Immature natural killer cell (primary cell): ENCODE results near the gene ASPSCR1. TPM values are rescaled to one million over a fixed set of nuclear protein-coding genes. Genes with fewer than 3 reads are reported as not detected.

ENCODE experiments used
- DNase-seq, 3 donors: peaks; one replicate each; pipeline ENCODE4 v3.0.0; 2022; ENCODE audit warnings: mixed read lengths in 1 of 3
- H3K27ac Mint-ChIP-seq, 6 donors: one replicate each; pipeline ENCODE4 v1.8.0; 2020; ENCODE audit warnings: mixed read lengths in 6 of 6, mild to moderate bottlenecking in 5 of 6, inconsistent platforms in 4 of 6, moderate library complexity in 3 of 6
- H3K27me3 Mint-ChIP-seq, 3 donors: one replicate each; pipeline ENCODE4 v1.8.0; 2020 to 2021; ENCODE audit warnings: low read depth in 3 of 3, mild to moderate bottlenecking in 3 of 3, mixed read lengths in 3 of 3, moderate library complexity in 3 of 3, inconsistent platforms in 1 of 3
- H3K36me3 Mint-ChIP-seq, 3 donors: one replicate each; pipeline ENCODE4 v1.8.0; 2020; ENCODE audit warnings: mixed read lengths in 3 of 3, inconsistent platforms in 2 of 3, mild to moderate bottlenecking in 2 of 3
- H3K4me1 Mint-ChIP-seq, 2 donors: one replicate each; pipeline ENCODE4 v1.8.0; 2020; ENCODE audit warnings: inconsistent platforms in 2 of 2, mild to moderate bottlenecking in 2 of 2, mixed read lengths in 2 of 2, moderate library complexity in 1 of 2
- H3K4me3 Mint-ChIP-seq, 5 donors: one replicate each; pipeline ENCODE4 v1.8.0; 2020; ENCODE audit warnings: mild to moderate bottlenecking in 5 of 5, mixed read lengths in 5 of 5, inconsistent platforms in 3 of 5, moderate library complexity in 3 of 5
- H3K9me3 Mint-ChIP-seq, 6 donors: one replicate each; pipeline ENCODE4 v1.8.0; 2020; ENCODE audit warnings: mild to moderate bottlenecking in 6 of 6, mixed read lengths in 6 of 6, inconsistent platforms in 4 of 6, moderate library complexity in 3 of 6
- polyA plus RNA-seq, 3 donors: library from polyadenylated mRNA; unstranded; fragments of 300-500 nt; fragmentation: Illumina TruSeq; gene quantifications; one replicate each; pipeline ENCODE4 v1.2.3, GENCODE V29; 2021

Gene ASPSCR1
- polyA plus RNA-seq, 3 donors from 2014 or later: 21.1 to 32.9 (median 31.3) TPM

GRCh38 chr17:82010575-82011525 is 33.4 kb downstream of the ASPSCR1 start:
- no peaks in the 10 kb centered on the region for H3K9me3 Mint-ChIP-seq
- H3K27ac Mint-ChIP-seq: no peak overlapping the region
- H3K4me3 Mint-ChIP-seq: no peak overlapping the region
- no peaks in the 10 kb centered on the region for H3K36me3 Mint-ChIP-seq
- H3K4me1 Mint-ChIP-seq: no peaks in the 10 kb centered on the region
- no peak for DNase-seq
- H3K27me3 Mint-ChIP-seq: peaks cover 0 to 5% (median 0%) of the 10 kb centered on the region in 3 donors

DNA sequence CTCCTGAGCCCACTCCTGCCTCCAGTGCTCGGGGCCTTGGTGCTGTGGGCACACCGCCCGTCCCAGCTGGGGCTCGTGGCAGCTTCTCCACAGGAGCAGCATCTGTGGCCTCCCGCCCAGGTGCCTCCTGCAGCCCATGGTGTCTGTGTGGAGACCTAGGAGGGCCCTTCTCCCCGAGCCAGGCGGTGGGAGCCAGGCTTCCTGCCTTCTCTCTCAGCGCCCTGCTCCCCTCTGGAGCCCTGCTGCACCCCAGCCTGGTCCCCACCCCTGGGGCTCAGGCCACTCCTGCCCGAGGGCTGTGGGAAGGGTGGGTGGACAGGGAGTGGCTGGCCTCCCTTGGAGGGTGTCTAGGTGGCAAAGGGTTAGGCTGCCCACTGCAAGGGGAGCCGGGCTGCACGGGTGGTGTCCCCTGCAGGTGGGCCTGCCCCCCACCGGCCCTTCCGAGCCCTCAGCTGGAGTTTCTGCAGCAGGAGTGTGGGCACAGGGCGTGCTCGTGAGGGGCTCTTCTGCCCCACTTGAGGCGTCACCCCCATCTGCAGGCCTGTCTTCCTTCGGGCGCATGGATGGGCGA is 34.3 kb downstream of the ASPSCR1 start:
- Mint-ChIP-seq H3K27ac (no peak overlapping the region), H3K4me1 (no peaks in the 10 kb centered on the region), H3K4me3 (no peak overlapping the region), H3K36me3 (no peaks in the 10 kb centered on the region), H3K9me3 (no peaks in the 10 kb centered on the region), H3K27me3 (peaks cover 0 to 2% (median 0%) of the 10 kb centered on the region in 3 donors)
- no peak for DNase-seq

GRCh38 chr17:82012261-82012639 is 34.8 kb downstream of the ASPSCR1 start:
- H3K4me1 Mint-ChIP-seq: no peaks in the 10 kb centered on the region
- no peak overlapping the region for H3K27ac Mint-ChIP-seq
- peaks cover 0 to 2% (median under 1%) of the 10 kb centered on the region in 3 donors for H3K27me3 Mint-ChIP-seq
- H3K9me3 Mint-ChIP-seq: no peaks in the 10 kb centered on the region
- H3K4me3 Mint-ChIP-seq: no peak overlapping the region
- no peaks in the 10 kb centered on the region for H3K36me3 Mint-ChIP-seq
- DNase-seq: no peak

DNA sequence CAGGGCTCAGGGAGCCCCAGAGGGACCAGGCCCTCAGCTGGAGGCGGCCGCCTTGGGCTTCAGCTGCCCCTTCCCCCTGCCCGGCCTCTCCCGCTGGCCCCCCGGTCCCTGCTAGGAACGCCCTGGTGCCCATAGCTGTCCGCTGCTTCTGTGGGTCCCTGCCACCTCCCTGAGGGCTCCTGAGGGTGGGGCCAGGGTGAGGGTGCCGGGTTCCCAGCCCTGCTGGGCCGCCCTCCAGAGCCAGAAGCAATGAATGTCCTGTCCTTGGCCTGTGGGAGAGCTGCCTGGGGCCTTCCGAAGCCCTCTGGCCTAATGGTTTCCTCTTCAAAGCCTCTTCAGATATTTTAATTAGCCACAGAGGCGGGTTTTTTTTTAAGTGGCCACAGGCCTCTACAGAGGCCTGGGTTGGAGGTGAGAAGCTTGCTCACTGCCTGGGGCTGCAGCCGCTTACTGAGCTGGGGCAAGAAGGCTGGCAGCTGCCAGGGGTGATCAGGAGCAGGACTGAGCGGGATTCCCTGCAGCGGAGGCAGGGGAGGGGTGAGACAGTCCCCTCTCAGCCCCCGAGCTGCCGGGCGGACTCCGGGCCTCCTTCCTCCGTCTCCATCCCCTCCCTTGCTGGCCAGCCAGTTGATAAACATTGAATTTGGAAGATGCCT is 35.3 kb downstream of the ASPSCR1 start:
- no peaks in the 10 kb centered on the region for H3K9me3 Mint-ChIP-seq
- no peaks in the 10 kb centered on the region for H3K4me1 Mint-ChIP-seq
- DNase-seq: no peak
- no peak overlapping the region for H3K27ac Mint-ChIP-seq
- no peaks in the 10 kb centered on the region for H3K36me3 Mint-ChIP-seq
- peaks cover 0 to 2% (median 2%) of the 10 kb centered on the region in 3 donors for H3K27me3 Mint-ChIP-seq
- H3K4me3 Mint-ChIP-seq: no peak overlapping the region

- peaks cover 0 to 2% (median 2%) of the 10 kb centered on the region in 3 donors for H3K27me3 Mint-ChIP-seq
- H3K4me1 Mint-ChIP-seq: no peaks in the 10 kb centered on the region
- H3K9me3 Mint-ChIP-seq: no peaks in the 10 kb centered on the region
- H3K36me3 Mint-ChIP-seq: no peaks in the 10 kb centered on the region
- H3K4me3 Mint-ChIP-seq: no peak overlapping the region
- no peak for DNase-seq
- no peak overlapping the region for H3K27ac Mint-ChIP-seq
Measured at GRCh38 chr17:82013341-82013740, 35.9 kb downstream of the ASPSCR1 start.

DNA sequence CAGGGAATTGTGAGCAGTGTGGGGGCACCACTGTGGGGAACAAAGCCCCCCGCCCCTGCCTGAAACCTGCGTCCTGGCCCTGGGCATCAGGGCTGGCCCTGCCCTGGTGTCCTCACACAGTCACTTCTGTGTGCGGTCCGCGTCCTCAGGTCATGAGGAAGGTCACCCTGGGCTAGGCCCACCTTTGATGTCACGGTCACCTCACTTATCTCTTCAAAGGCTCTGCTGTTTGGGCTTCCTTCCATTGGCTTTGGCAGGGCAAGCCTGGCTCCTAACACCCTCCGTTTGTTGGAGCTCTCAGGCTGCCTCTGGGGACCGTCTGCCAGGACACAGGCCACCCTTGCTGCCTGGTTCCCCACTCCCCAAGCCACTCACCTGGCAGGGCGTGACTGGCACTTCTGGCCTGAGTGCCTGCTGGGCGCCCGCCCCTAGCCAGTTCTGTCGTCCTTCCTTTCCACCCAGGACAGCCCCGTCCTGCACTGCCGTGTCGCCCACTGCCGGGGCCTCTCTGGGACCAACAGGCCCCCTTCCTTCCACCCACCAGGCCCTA is 36.4 kb downstream of the ASPSCR1 start:
- Mint-ChIP-seq H3K27ac (no peak overlapping the region), H3K4me1 (no peaks in the 10 kb centered on the region), H3K36me3 (no peaks in the 10 kb centered on the region), H3K9me3 (no peaks in the 10 kb centered on the region), H3K27me3 (peaks cover 0 to 2% (median 2%) of the 10 kb centered on the region in 3 donors), H3K4me3 (no peak overlapping the region)
- DNase-seq: no peak

DNA sequence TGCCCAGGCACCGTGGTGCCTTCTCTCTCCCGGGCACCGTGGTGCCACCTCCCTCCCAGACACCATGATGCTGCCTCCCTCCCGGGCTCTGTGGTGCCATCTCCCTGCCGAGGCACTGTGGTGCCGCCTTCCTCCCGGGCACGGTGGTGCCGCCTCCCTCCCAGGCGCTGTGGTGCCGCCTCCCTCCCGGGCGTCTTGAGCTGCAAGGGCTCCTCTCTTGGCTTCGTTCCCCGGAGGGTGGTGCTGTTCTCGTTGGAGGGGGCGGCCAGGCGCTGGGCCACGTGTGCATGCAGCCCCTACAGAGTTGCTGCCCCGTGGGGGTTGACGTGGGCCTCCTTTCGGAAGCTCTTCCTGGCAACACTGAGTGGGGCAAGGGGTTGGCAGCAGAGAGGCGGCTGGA is 37.0 kb downstream of the ASPSCR1 start:
- H3K9me3 Mint-ChIP-seq: no peaks in the 10 kb centered on the region
- H3K36me3 Mint-ChIP-seq: no peaks in the 10 kb centered on the region
- no peak overlapping the region for H3K27ac Mint-ChIP-seq
- H3K4me1 Mint-ChIP-seq: no peaks in the 10 kb centered on the region
- no peak for DNase-seq
- H3K27me3 Mint-ChIP-seq: peaks cover 0 to 2% (median 2%) of the 10 kb centered on the region in 3 donors
- no peak overlapping the region for H3K4me3 Mint-ChIP-seq

DNA sequence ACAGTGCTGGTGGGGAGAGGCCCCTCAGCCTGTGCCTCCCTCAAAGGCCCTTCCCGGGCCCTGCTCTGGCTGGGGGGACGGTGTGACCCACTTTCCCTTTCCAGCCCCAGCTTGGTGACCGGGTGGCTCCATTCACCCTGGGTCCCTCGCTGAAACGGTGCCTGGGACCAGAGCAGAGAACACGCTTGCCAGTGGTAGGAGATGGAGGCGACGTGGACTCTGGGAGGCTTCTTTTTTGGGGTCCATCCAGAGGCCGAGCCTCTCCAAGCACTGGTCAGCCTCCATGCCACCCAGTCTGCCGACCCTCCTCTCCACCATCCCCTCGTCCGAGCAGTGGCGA is 37.5 kb downstream of the ASPSCR1 start:
- Mint-ChIP-seq H3K9me3 (no peaks in the 10 kb centered on the region), H3K27ac (no peak overlapping the region), H3K36me3 (no peaks in the 10 kb centered on the region), H3K27me3 (peaks cover 0 to 2% (median 2%) of the 10 kb centered on the region in 3 donors), H3K4me3 (no peak overlapping the region), H3K4me1 (no peaks in the 10 kb centered on the region)
- DNase-seq: no peak

DNA sequence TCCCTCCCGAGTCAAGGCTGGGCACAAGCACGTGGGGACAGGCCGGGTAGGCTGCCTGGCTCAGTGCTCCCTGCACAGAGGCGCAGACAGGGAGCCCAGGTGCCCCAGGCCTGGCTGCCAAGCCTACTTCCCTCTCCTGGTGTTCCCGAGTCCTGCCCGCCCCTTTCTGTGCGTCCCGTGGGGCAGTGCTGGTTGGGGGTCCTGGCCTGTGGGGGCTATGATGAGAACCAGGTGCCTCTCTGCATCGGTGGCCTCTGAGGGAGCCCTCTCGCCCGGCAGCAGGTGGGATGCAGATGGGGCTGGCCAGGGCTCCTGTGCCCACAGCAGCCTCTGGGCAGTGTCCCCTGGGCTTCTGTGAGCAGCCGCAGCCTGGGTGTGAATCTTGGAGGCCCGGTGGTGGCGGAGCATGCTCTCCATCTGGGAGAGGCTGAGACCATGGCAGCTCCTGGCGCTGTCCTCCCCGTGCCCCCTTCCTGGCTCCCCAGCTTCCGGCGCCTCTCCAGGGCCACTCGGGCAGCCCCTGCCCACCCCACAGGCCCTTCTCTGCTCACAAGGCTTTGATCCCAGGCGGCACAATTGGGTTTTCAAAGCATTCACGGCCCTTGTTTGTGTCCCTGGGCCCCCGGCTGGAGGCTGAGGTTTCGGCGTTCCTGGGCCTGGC is 38.0 kb downstream of the ASPSCR1 start:
- no peaks in the 10 kb centered on the region for H3K9me3 Mint-ChIP-seq
- DNase-seq: no peak
- H3K27ac Mint-ChIP-seq: no peak overlapping the region
- H3K36me3 Mint-ChIP-seq: no peaks in the 10 kb centered on the region
- H3K27me3 Mint-ChIP-seq: peaks cover 0 to 2% (median 2%) of the 10 kb centered on the region in 3 donors
- H3K4me3 Mint-ChIP-seq: no peak overlapping the region
- no peaks in the 10 kb centered on the region for H3K4me1 Mint-ChIP-seq

GRCh38 chr17:82016061-82016874 is 38.8 kb downstream of the ASPSCR1 start:
- Mint-ChIP-seq H3K27me3 (peaks cover 2% of the 10 kb centered on the region in 3 donors), H3K36me3 (no peaks in the 10 kb centered on the region), H3K4me1 (peaks cover under 1 to 3% of the 10 kb centered on the region in 2 donors), H3K27ac (no peak overlapping the region), H3K4me3 (no peak overlapping the region), H3K9me3 (no peaks in the 10 kb centered on the region)
- no peak for DNase-seq

GRCh38 chr17:82016875-82017459 is 39.5 kb downstream of the ASPSCR1 start:
- Mint-ChIP-seq H3K27ac (no peak overlapping the region), H3K4me3 (no peak overlapping the region), H3K27me3 (peaks cover 2% of the 10 kb centered on the region in 3 donors), H3K4me1 (peaks cover 8 to 10% of the 10 kb centered on the region in 2 donors), H3K36me3 (no peaks in the 10 kb centered on the region), H3K9me3 (no peaks in the 10 kb centered on the region)
- DNase-seq: no peak

DNA sequence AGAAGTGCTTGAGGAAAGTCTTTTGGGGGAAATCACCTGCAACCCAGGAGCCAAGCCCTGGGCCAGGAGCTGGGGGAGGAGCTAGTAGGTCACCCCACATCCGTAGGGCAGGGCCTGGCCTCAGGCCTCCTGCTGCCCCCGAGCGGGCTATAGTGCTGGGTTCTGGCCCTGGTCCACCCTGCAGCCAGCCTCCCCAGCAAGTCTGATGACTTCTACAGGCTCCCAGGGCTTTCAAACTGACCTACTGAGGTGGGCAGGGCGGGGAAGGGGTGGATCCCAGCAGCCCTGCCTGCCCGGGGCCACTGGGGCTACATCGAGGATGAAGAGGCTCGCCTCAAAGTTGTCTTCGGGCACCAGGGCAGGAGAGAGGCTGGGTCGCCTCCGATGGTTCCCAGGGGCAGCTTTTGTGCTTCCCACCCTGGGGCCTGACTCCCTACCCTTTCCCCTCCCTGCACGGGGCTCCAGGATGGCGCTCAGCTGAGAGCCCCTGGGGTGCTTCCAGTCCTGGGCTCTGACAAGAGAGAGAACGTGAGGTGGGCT is 40.3 kb downstream of the ASPSCR1 start:
- Mint-ChIP-seq H3K36me3 (no peaks in the 10 kb centered on the region), H3K27ac (no peak overlapping the region), H3K4me1 (peaks cover 10 to 12% of the 10 kb centered on the region in 2 donors), H3K4me3 (no peak overlapping the region), H3K9me3 (no peaks in the 10 kb centered on the region), H3K27me3 (peaks cover 2% of the 10 kb centered on the region in 3 donors)
- no peak for DNase-seq
